ENCODE measurements around the gene FABP6.

The FABP6 gene

GRCh38 chr5:160271836-160272235, 42.5 kb downstream of the FABP6 start:
- in situ Hi-C loops (cut with MboI; ENCODE audit: low sequenced_read_pairs, unreplicated experiment): no loop called here
- TF ChIP-seq, protein P1, sequence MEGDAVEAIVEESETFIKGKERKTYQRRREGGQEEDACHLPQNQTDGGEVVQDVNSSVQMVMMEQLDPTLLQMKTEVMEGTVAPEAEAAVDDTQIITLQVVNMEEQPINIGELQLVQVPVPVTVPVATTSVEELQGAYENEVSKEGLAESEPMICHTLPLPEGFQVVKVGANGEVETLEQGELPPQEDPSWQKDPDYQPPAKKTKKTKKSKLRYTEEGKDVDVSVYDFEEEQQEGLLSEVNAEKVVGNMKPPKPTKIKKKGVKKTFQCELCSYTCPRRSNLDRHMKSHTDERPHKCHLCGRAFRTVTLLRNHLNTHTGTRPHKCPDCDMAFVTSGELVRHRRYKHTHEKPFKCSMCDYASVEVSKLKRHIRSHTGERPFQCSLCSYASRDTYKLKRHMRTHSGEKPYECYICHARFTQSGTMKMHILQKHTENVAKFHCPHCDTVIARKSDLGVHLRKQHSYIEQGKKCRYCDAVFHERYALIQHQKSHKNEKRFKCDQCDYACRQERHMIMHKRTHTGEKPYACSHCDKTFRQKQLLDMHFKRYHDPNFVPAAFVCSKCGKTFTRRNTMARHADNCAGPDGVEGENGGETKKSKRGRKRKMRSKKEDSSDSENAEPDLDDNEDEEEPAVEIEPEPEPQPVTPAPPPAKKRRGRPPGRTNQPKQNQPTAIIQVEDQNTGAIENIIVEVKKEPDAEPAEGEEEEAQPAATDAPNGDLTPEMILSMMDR (IDR thresholded peaks at IDR 0.05; ENCODE audit: borderline replicate concordance, control extremely low read depth, extremely low read depth, insufficient read depth, missing control alignments): no peak
- no peak for DNase-seq (ENCODE audit: low spot score)

DNA sequence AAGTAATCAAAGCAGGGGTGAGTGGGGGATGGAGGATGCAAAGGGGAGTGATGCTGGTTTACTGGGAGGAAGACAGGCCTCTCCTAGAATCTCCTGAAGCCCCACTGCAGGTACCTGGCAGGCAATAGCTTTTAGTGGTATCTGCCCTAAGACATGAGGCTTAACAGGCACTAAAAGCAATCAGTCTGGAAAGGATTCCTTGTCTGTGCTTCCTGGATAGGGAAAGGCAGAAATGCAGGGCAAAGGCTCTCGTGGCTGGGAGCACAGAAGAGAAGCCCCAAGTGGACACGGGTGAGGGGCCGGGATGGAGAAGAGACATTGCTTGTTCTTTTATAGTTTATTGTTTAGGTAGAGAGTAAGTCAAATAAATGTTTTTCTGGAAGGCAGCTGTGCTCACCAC, 43.0 kb downstream of the FABP6 start:
- TF ChIP-seq, protein P1 (IDR thresholded peaks at IDR 0.05; ENCODE audit: borderline replicate concordance, control extremely low read depth, extremely low read depth, insufficient read depth, missing control alignments): no peak
- DNase-seq (ENCODE audit: low spot score): no peak
- in situ Hi-C loops (cut with MboI; ENCODE audit: low sequenced_read_pairs, unreplicated experiment): no loop called here

DNA sequence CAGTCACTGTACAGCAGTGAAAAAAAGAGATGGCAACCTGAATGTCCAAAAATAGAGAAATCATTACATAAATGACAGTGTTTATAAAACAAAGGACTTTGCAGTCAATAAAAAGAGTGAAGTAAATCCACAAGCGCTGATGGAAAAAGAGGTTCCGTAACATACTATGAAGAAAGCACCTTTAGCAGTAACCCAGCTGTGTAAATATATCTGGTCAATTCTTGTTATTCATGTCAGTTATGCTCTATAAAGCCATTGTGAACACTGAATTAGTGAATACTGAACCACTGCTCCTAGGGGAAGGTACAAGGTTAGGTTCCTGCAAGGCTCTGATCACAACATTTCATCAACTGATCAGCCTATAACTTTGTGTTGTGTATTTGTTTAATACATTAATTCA, 43.6 kb downstream of the FABP6 start:
- in situ Hi-C loops (cut with MboI; ENCODE audit: low sequenced_read_pairs, unreplicated experiment): no loop called here
- DNase-seq (ENCODE audit: low spot score): no peak
- TF ChIP-seq, protein P1 (IDR thresholded peaks at IDR 0.05; ENCODE audit: borderline replicate concordance, control extremely low read depth, extremely low read depth, insufficient read depth, missing control alignments): no peak

DNA sequence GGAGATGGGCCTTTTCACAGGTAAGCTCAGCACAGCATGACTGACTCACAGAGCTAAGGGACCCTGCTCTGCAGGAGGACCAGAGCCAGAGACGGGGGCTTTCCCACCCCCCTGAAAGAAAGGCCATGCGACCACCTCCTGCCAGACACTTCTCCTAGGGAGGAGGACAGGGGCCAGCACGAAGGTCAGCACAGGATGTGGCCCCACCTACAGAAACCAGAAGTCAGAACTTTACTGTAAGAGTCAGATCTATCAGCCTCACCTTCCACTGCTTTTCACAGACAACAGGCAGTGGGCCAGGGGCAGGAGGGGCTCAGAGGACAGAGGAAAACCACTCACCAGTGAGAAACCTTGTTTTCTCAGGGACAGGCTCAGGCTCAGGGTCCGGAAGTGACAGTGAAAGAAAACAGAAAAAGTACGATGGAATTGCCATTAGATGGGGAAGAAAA, 45.2 kb downstream of the FABP6 start:
- in situ Hi-C loops (cut with MboI; ENCODE audit: low sequenced_read_pairs, unreplicated experiment): no loop called here
- no peak for DNase-seq (ENCODE audit: low spot score)
- TF ChIP-seq, protein P1 (IDR thresholded peaks at IDR 0.05; ENCODE audit: borderline replicate concordance, control extremely low read depth, extremely low read depth, insufficient read depth, missing control alignments): no peak

- TF ChIP-seq, protein P1 (IDR thresholded peaks at IDR 0.05; ENCODE audit: borderline replicate concordance, control extremely low read depth, extremely low read depth, insufficient read depth, missing control alignments): no peak
- in situ Hi-C loops (cut with MboI; ENCODE audit: low sequenced_read_pairs, unreplicated experiment): no loop called here
- no peak for DNase-seq (ENCODE audit: low spot score)
Observed at GRCh38 chr5:160278343-160278742, 49.0 kb downstream of the FABP6 start.

- in situ Hi-C loops (cut with MboI; ENCODE audit: low sequenced_read_pairs, unreplicated experiment): no loop called here
- no peak for DNase-seq (ENCODE audit: low spot score)
- TF ChIP-seq, protein P1 (IDR thresholded peaks at IDR 0.05; ENCODE audit: borderline replicate concordance, control extremely low read depth, extremely low read depth, insufficient read depth, missing control alignments): no peak
Observed at GRCh38 chr5:160280384-160281095, 51.2 kb downstream of the FABP6 start.

Data from GM13976 (cell line).